Measurements from ENCODE around the gene DEFB124.
A peak's percentile ranks its signal among the peaks of the same experiment; 100 is the strongest.
"Not testable (repeated sequence)": the region's sequence is repeated elsewhere in the genome, so short reads cannot be mapped to it uniquely, and the experiment has no call there.

Gene DEFB124

GRCh38 chr20:31474097-31474436 lies 860 bp downstream of the DEFB124 start:
- no peak overlapping the region for H3K4me3 ChIP-seq (replicated peaks in 1 of 2; ENCODE audit: low read depth in 2 of 2, low read length in 2 of 2)
- no peak for DNase-seq (ENCODE audit: low read depth in 2 of 2)
- no peak for TF ChIP-seq CTCF (IDR thresholded peaks at IDR 0.05; ENCODE audit: low read depth, low read length)

GRCh38 chr20:31473331-31474096 lies 1.4 kb downstream of the DEFB124 start:
- no peak overlapping the region for H3K4me3 ChIP-seq (replicated peaks in 1 of 2; ENCODE audit: low read depth in 2 of 2, low read length in 2 of 2)
- peak in 1 of 2 donors; percentile 69 for DNase-seq (ENCODE audit: low read depth in 2 of 2)
- TF ChIP-seq CTCF (IDR thresholded peaks at IDR 0.05; ENCODE audit: low read depth, low read length): no peak

DNA sequence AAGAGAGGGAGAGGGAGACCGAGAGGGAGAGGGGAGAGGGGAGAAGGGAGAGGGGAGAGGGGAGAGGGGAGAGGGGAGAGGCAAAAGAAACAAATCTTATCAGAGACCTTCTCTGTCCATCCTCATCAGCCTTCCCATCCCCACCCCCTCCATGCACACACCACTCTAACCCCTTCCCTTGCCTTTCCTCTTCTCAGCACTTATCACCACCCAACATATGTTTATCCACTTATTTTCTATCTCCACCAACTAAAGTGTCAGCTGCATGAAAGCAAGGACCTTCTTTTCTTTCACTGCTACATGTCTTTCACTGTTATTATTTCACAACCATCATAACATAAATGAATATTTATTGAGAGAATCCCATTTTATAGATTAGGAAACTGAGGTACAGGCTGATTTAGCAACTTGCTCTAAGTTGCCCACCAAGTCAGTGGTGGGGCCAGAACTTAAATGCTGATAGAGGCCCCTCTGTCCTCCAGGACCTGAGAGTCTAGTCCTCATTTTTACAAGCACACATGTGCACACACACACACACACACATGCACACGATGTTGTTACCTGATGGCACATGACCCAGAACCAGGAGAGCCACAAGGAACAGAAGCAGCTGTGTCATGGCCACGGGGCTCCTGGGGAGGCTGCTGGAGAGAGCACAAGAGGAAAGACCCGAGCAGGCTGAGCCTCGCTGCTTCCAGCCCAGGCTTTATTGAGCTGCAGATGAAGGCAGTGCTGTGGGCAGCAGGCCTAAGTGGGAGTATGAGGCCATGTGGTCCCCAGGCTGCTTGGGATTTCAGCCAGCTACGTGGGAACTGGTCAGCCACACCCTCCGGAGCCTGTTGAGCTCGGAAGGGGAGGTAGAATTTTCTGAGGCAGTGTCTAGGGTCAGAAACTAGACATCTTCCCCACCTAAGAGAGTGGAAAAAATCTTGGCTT lies 2.3 kb downstream of the DEFB124 start:
- no peak overlapping the region for H3K4me3 ChIP-seq (replicated peaks in 1 of 2; ENCODE audit: low read depth in 2 of 2, low read length in 2 of 2)
- no peak for TF ChIP-seq CTCF (IDR thresholded peaks at IDR 0.05; ENCODE audit: low read depth, low read length)
- peak; percentile 50 to 55 for DNase-seq (ENCODE audit: low read depth in 2 of 2)

- not testable (repeated sequence) for H3K4me3 ChIP-seq (replicated peaks in 1 of 2; ENCODE audit: low read depth in 2 of 2, low read length in 2 of 2); DNase-seq (ENCODE audit: low read depth in 2 of 2)
These were observed 4.0 kb downstream of the DEFB124 start for GRCh38 chr20:31470946-31471345.

- DNase-seq (ENCODE audit: low read depth in 2 of 2): no peak
- TF ChIP-seq CTCF (IDR thresholded peaks at IDR 0.05; ENCODE audit: low read depth, low read length): no peak
- no peak overlapping the region for H3K4me3 ChIP-seq (replicated peaks in 1 of 2; ENCODE audit: low read depth in 2 of 2, low read length in 2 of 2)
These were observed 20.6 kb downstream of the DEFB124 start for GRCh38 chr20:31454361-31454760.

DNA sequence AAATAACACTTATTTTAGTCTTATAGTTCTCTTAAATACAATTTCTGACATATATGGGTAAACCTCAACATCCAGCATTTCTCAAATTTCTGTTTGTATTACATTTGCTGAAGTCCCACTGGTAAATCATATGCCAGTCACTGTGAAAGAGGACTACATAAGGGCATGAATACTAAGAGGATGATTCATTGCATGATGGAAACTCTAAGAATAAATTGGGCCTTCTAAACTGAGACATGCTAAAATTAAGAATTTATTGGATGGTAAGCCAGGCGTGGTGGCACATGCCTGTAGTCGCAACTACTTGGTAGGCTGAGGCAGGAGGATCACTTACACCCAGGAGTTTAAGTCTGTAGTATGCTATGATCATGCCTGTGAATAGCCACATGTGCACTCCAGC lies 22.4 kb downstream of the DEFB124 start:
- peak in 1 of 2 donors; percentile 14 for DNase-seq (ENCODE audit: low read depth in 2 of 2)
- no peak overlapping the region for H3K4me3 ChIP-seq (replicated peaks in 1 of 2; ENCODE audit: low read depth in 2 of 2, low read length in 2 of 2)
- TF ChIP-seq CTCF (IDR thresholded peaks at IDR 0.05; ENCODE audit: low read depth, low read length): no peak
